Superior temporal gyrus (tissue), 1 donor: ENCODE data around the gene VWA7.
"Not testable (repeated sequence)": the region's sequence is repeated elsewhere in the genome, so short reads cannot be mapped to it uniquely, and the experiment has no call there.

Experiments
- DNase-seq: peaks from one replicate; pipeline ENCODE4 v3.0.0-alpha.2; 2016; ENCODE audit errors: extremely low spot score

The VWA7 gene

GRCh38 chr6:31776989-31777666, at the start of gene VWA7:
VWA7 (minus strand) TSS chr6:31777328; CDS start chr6:31776779, 549 bp downstream.
- DNase-seq, result no peak

- no peak for DNase-seq
These were observed 49.7 kb upstream of the VWA7 start for GRCh38 chr6:31826793-31827285.

GRCh38 chr6:31825553-31825952, 48.4 kb upstream of the VWA7 start:
- no peak for DNase-seq

- DNase-seq, result not testable (repeated sequence)
These were observed 46.6 kb upstream of the VWA7 start for GRCh38 chr6:31823592-31824196.

GRCh38 chr6:31822036-31822821, 45.1 kb upstream of the VWA7 start:
- DNase-seq, result peak; percentile 82

DNA sequence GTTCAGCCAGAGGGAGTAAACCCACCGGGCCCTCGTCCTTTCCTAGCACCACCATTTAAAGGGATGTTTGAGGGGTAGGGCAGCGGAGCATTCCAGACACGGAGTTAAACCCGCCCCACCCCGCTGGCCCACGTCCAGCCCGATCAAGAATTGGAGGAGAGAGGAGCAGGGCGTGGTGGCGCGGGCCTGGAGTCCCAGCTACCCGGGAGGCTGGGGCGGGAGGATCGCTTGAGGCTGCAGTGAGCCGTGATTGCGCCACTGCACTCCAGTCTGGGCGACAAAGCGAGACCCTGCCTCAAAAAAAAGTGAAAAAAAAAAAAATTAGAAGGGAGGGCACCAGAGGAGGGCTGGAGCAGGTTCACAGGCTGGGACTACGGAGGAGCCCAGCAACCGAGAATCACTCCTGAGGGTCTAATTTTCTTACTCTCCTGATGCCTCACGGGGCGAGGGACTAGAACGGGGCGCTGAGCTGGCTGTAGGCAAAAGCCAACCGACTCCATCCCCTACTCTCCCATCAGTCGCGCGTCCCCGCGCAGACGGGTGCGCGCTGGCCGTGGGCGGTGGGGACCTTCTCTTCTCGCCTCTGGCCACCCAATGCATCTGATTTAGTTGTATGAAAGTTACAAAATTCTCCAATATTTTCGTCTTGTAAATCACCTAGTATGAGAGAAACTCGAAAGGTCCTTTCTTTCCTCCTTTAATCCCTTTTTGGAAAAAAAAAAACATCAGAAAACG, 44.3 kb upstream of the VWA7 start:
- peak; percentile 82 for DNase-seq

DNA sequence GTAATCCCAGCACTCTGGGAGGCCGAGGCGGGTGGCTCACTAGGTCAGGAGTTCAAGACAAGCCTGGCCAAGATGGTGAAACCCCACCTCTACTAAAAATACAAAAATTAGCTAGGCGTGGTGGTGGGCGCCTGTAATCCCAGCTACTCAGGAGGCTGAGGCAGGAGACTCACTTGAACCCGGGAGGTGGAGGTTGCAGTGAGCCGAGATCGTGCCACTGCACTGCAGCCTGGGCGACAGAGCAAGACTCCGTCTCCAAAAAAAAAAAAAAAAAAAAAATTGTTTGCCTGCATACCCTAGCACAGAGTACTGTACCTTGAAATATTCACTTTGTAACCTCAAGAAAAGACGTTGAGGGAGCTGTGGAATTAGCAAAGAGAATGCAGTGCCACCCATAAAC, 43.3 kb upstream of the VWA7 start:
- not testable (repeated sequence) for DNase-seq

DNA sequence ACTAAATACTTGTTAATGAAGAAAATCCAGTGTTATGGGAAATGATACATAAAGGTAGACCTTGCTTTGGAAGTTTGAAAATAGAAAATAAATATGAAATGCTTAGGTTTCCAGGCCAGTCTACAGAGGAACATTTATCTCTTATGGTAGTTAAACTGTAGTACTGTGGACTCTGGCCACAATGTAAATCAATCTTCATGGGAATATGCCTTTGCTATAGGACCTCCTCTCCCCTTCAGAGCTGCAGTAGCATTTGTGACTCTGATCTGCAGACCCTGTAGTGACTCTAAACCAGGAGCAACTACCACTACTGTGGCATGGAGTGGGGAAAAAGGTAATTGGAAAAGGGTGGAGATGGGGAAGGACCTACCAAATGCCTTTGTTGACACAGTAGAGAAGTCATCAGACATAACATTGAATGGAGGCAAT, 42.8 kb upstream of the VWA7 start:
- DNase-seq, result peak; percentile 41

DNA sequence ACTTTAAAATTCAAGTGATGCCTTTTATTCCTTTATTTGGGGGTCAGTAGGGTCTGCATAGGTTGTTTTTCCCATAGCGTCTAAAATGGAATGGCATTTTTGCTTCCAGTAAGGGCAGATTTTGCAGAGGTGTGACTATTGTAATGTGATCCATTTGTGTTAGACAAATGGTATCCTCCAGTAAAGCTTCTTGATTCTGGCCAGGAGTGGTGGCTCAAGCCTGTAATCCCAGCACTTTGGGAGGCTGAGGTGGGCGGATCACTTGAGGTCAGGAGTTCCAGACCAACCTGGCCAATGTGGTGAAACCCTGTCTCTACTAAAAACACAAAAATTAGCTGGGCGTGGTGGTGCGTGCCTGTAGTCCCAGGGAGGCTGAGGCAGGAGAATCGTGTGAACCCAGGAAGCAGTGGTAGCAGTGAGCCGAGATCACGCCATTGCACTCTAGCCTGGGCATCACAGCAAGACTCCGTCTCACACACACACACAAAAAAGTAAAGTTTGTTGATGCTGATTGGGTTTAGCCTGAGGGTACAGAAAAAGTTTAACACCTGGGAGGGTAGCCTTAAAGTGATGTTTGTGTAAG, 40.9 kb upstream of the VWA7 start:
- peak; percentile 80 for DNase-seq

DNA sequence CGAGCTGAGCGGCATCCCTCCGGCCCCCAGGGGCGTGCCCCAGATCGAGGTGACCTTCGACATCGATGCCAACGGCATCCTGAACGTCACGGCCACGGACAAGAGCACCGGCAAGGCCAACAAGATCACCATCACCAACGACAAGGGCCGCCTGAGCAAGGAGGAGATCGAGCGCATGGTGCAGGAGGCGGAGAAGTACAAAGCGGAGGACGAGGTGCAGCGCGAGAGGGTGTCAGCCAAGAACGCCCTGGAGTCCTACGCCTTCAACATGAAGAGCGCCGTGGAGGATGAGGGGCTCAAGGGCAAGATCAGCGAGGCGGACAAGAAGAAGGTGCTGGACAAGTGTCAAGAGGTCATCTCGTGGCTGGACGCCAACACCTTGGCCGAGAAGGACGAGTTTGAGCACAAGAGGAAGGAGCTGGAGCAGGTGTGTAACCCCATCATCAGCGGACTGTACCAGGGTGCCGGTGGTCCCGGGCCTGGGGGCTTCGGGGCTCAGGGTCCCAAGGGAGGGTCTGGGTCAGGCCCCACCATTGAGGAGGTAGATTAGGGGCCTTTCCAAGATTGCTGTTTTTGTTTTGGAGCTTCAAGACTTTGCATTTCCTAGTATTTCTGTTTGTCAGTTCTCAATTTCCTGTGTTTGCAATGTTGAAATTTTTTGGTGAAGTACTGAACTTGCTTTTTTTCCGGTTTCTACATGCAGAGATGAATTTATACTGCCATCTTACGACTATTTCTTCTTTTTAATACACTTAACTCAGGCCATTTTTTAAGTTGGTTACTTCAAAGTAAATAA, 40.2 kb upstream of the VWA7 start:
- not testable (repeated sequence) for DNase-seq

GRCh38 chr6:31815025-31815838, 38.1 kb upstream of the VWA7 start, which contains the start of the genes HSPA1A and HSPA1L:
HSPA1A (plus strand) TSS chr6:31815543; CDS start chr6:31815757, 214 bp downstream.
HSPA1L (minus strand) TSS chr6:31815283; CDS start chr6:31811972, 3,311 bp downstream.
- peak; percentile 99 for DNase-seq

DNA sequence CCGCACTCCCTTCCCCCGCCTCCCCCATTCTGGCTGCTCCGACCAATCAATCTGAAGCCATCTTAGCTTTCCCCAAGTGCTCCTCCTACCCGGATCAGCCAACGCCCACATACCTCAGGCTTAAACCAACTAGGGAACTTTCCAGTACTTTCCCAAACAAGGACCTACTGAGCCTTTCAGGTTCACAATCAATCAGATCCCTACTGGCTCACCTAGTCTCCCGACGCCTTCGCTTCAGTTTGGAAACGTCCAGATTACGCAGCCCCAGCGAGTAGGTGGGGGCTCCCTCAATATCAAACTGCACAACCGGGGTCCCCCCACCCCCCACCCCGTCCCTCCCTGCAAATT, 37.5 kb upstream of the VWA7 start:
- DNase-seq, result peak; percentile 96

GRCh38 chr6:31813465-31813849, 36.3 kb upstream of the VWA7 start:
- DNase-seq, result no peak

DNA sequence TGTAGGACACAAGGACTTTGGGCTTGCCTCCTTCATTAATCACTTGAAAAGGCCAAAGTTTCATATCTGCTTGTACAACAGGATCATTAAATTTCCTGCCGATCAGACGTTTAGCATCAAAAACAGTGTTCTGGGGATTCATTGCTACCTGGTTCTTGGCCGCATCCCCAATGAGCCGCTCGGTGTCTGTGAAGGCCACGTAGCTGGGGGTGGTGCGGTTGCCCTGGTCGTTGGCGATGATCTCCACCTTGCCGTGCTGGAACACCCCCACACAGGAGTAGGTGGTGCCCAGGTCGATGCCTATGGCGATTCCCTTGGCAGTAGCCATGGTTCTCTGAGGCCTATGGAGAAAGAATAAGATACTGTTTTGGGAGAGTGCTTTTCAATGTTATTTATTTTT, 34.5 kb upstream of the VWA7 start:
- no peak for DNase-seq

- not testable (repeated sequence) for DNase-seq
These were observed 31.5 kb upstream of the VWA7 start for GRCh38 chr6:31808599-31808998.

- DNase-seq, result peak; percentile 98
These were observed 29.5 kb upstream of the VWA7 start, which contains the start of gene LSM2 for GRCh38 chr6:31806470-31807272. LSM2 (minus strand) TSS chr6:31806966; CDS start chr6:31806757, 209 bp downstream.

- DNase-seq, result no peak
These were observed 28.9 kb upstream of the VWA7 start for GRCh38 chr6:31805939-31806469.
